HEK293 (cell line): ENCODE measurements around the gene MACROD1.
A peak's percentile ranks its signal among the peaks of the same experiment; 100 is the strongest.

Experiments used
- CTCF ChIA-PET: fragments of 350-600 bp; formaldehyde crosslinking; extraction: SDS; loops from one replicate; lab custom pipeline; 2021; ENCODE audit warnings: antibody characterized with exemption; lab: Yijun Ruan, JAX
- POLR2A ChIA-PET: fragments of 300-600 bp; formaldehyde crosslinking; extraction: SDS; loops from one replicate; lab custom pipeline; 2020; ENCODE audit warnings: antibody characterized with exemption, inconsistent platforms; lab: Yijun Ruan, JAX
- H3K27ac ChIP-seq: fragments of 200-500 bp; sonication (Bioruptor generic); 2 replicates; pipeline ENCODE4 v1.5.1; 2014; ENCODE audit warnings: low read depth, low read length, control low read depth, inconsistent platforms; ENCODE audit errors: extremely low read depth
- H3K36me3 ChIP-seq, 2 experiments: fragments of 200-500 bp in 1 of 2; sonication (Bioruptor generic) in 1 of 2; 1 replicate in 1 of 2; 2 replicates in 1 of 2; pipeline ENCODE4 v1.5.1; 2014 to 2017; ENCODE audit warnings: inconsistent platforms in 2 of 2, low read length in 2 of 2; ENCODE audit not compliant: control insufficient read depth in 2 of 2, insufficient read depth in 1 of 2
- H3K4me1 ChIP-seq: fragments of 200-500 bp; sonication (Bioruptor generic); 2 replicates; pipeline ENCODE4 v1.5.1; 2014; ENCODE audit warnings: mild to moderate bottlenecking, low read length, inconsistent platforms; ENCODE audit not compliant: control insufficient read depth, insufficient read depth
- H3K4me3 ChIP-seq: 2 replicates; pipeline ENCODE4 v1.5.1; 2011; ENCODE audit warnings: low read depth, mild to moderate bottlenecking, control low read depth, low read length, moderate library complexity
- H3K9me3 ChIP-seq: fragments of 200-500 bp; sonication (Bioruptor generic); 2 replicates; pipeline ENCODE4 v1.5.1; 2014; ENCODE audit warnings: low read depth, low read length, inconsistent platforms; ENCODE audit not compliant: control insufficient read depth, insufficient read depth
- BCL6B ChIP-seq: fragments of 450-650 bp; formaldehyde crosslinking; IDR thresholded peaks from 2 replicates; pipeline ENCODE4 v1.5.1; 2017; ENCODE audit warnings: missing biosample characterization, missing genetic modification characterization
- GLIS1 ChIP-seq: fragments of 450-650 bp; formaldehyde crosslinking; IDR thresholded peaks from 2 replicates; pipeline ENCODE4 v1.5.1; 2016; ENCODE audit warnings: missing biosample characterization, missing genetic modification characterization
- KLF16 ChIP-seq: fragments of 450-650 bp; formaldehyde crosslinking; IDR thresholded peaks from 2 replicates; pipeline ENCODE4 v1.5.1; 2017; ENCODE audit warnings: missing biosample characterization, missing genetic modification characterization
- KLF9 ChIP-seq: fragments of 450-650 bp; formaldehyde crosslinking; IDR thresholded peaks from 2 replicates; pipeline ENCODE4 v1.5.1; 2016; ENCODE audit warnings: missing biosample characterization, missing genetic modification characterization, low read depth
- PRDM4 ChIP-seq: fragments of 450-650 bp; formaldehyde crosslinking; IDR thresholded peaks from 2 replicates; pipeline ENCODE4 v1.5.1; 2017; ENCODE audit warnings: missing biosample characterization, missing genetic modification characterization
- TCF7L2 ChIP-seq: IDR thresholded peaks from 2 replicates; pipeline ENCODE4 v1.6.1; 2011; ENCODE audit warnings: low read depth, mild to moderate bottlenecking, inconsistent platforms, low read length, moderate library complexity, borderline replicate concordance
- TRIM28 ChIP-seq: IDR thresholded peaks from 2 replicates; pipeline ENCODE4 v1.6.1; 2011; ENCODE audit warnings: low read length, control low read depth, borderline replicate concordance
- ZBTB7A ChIP-seq: fragments of 450-650 bp; formaldehyde crosslinking; IDR thresholded peaks from 2 replicates; pipeline ENCODE4 v1.5.1; 2016; ENCODE audit warnings: low read depth, missing biosample characterization, missing genetic modification characterization
- ZNF121 ChIP-seq: fragments of 450-650 bp; formaldehyde crosslinking; IDR thresholded peaks from 2 replicates; pipeline ENCODE4 v1.5.1; 2016; ENCODE audit warnings: missing biosample characterization, missing genetic modification characterization
- ZNF174 ChIP-seq: fragments of 450-650 bp; formaldehyde crosslinking; IDR thresholded peaks from 2 replicates; pipeline ENCODE4 v1.5.0; 2017; ENCODE audit warnings: missing biosample characterization, mild to moderate bottlenecking, missing genetic modification characterization
- ZNF223 ChIP-seq: fragments of 450-650 bp; formaldehyde crosslinking; IDR thresholded peaks from 2 replicates; pipeline ENCODE4 v1.5.1; 2016; ENCODE audit warnings: missing biosample characterization, missing genetic modification characterization
- ZNF530 ChIP-seq: fragments of 450-650 bp; formaldehyde crosslinking; IDR thresholded peaks from 2 replicates; pipeline ENCODE4 v1.5.1; 2016; ENCODE audit warnings: low read depth, missing biosample characterization, missing genetic modification characterization
- ZNF571 ChIP-seq: fragments of 450-650 bp; formaldehyde crosslinking; IDR thresholded peaks from 2 replicates; pipeline ENCODE4 v1.5.0; 2017; ENCODE audit warnings: missing biosample characterization, missing genetic modification characterization
- ZNF624 ChIP-seq: fragments of 450-650 bp; formaldehyde crosslinking; IDR thresholded peaks from 2 replicates; pipeline ENCODE4 v1.5.1; 2017; ENCODE audit warnings: missing biosample characterization, missing genetic modification characterization
- ZNF843 ChIP-seq: fragments of 450-650 bp; formaldehyde crosslinking; IDR thresholded peaks from 2 replicates; pipeline ENCODE4 v1.5.1; 2016; ENCODE audit warnings: missing biosample characterization, missing genetic modification characterization
- ZSCAN4 ChIP-seq: fragments of 450-650 bp; formaldehyde crosslinking; IDR thresholded peaks from 2 replicates; pipeline ENCODE4 v1.5.1; 2017; ENCODE audit warnings: missing biosample characterization, missing genetic modification characterization
- TF ChIP-seq, protein P1 (sequence below): IDR thresholded peaks from 2 replicates; pipeline ENCODE4 v1.6.1; 2011; ENCODE audit warnings: mild to moderate bottlenecking, low read depth, low read length, borderline replicate concordance
- TF ChIP-seq, protein P2 (sequence below): fragments of 450-650 bp; formaldehyde crosslinking; IDR thresholded peaks from 2 replicates; pipeline ENCODE4 v1.5.1; 2016; ENCODE audit warnings: missing biosample characterization, missing genetic modification characterization

Gene MACROD1

DNA sequence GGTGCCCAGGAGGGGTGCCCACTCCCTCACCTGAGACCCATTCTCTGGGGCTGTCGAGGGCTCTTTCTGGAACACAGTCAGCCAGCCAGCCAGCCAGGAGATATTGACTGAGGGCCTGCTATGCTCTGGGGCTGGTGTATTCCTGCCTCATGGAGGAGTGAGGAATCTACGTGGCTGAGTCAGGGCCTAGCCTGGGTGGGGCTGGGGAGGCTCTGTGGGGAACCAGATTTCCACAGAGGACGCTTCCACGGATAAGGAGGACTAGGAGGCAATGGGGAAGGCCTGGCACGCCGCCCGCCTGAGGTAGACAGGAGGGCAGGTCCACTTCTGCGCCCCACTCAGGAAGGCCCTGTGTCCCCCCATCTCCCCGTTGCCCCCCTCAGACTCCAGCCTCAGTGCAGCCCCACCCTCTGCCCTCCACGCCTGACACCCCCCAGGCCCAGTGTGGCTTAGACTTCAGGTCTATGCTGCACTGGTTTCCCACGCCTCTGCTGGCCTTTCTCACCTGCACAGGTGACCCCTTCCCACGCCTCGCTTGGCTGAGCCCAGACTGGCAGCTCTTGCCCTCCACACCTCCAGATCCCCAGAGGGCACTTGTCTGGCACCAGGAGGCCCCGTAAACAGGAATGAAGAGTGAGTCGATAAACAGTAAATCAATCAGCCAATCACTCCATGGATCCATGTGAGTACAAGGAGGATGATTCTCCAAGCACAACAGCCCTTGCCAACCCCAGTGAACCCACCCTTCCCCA is 37.5 kb downstream of the MACROD1 start:
- Histone ChIP-seq H3K36me3 (no peaks in the 10 kb centered on the region), H3K9me3 (no peaks in the 10 kb centered on the region), H3K4me3 (no peak overlapping the region), H3K27ac (no peak overlapping the region), H3K4me1 (peaks cover 6% of the 10 kb centered on the region)
- CTCF ChIA-PET, result interaction anchor here (0.6 kb wide), 1 partner anchor 181 kb away, joined by 3 read pairs; no protein-coding TSS in a partner anchor
- TF ChIP-seq GLIS1, result peak; percentile 53
- TF ChIP-seq KLF16, result no peak
- POLR2A ChIA-PET, result no interaction called here

- H3K27ac ChIP-seq, result no peak overlapping the region
- H3K9me3 ChIP-seq, result no peaks in the 10 kb centered on the region
- ChIA-PET CTCF (interaction anchor here (0.6 kb wide), 2 partner anchors 128 to 180 kb away, joined by 3 read pairs; no protein-coding TSS in a partner anchor), POLR2A (no interaction called here)
- no peak overlapping the region for H3K4me3 ChIP-seq
- peaks cover 6% of the 10 kb centered on the region for H3K4me1 ChIP-seq
- TF ChIP-seq, protein P1, sequence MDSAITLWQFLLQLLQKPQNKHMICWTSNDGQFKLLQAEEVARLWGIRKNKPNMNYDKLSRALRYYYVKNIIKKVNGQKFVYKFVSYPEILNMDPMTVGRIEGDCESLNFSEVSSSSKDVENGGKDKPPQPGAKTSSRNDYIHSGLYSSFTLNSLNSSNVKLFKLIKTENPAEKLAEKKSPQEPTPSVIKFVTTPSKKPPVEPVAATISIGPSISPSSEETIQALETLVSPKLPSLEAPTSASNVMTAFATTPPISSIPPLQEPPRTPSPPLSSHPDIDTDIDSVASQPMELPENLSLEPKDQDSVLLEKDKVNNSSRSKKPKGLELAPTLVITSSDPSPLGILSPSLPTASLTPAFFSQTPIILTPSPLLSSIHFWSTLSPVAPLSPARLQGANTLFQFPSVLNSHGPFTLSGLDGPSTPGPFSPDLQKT, result no peak
- no peak for TF ChIP-seq ZNF530 (tag by site-specific recombination)
- no peak for TF ChIP-seq PRDM4
- no peak; the same call in none of the 2 replicates for TF ChIP-seq ZNF223
- TF ChIP-seq, protein P2, sequence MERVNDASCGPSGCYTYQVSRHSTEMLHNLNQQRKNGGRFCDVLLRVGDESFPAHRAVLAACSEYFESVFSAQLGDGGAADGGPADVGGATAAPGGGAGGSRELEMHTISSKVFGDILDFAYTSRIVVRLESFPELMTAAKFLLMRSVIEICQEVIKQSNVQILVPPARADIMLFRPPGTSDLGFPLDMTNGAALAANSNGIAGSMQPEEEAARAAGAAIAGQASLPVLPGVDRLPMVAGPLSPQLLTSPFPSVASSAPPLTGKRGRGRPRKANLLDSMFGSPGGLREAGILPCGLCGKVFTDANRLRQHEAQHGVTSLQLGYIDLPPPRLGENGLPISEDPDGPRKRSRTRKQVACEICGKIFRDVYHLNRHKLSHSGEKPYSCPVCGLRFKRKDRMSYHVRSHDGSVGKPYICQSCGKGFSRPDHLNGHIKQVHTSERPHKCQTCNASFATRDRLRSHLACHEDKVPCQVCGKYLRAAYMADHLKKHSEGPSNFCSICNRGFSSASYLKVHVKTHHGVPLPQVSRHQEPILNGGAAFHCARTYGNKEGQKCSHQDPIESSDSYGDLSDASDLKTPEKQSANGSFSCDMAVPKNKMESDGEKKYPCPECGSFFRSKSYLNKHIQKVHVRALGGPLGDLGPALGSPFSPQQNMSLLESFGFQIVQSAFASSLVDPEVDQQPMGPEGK (tag by site-specific recombination), result no peak
- TF ChIP-seq ZNF843, result no peak
- no peak for TF ChIP-seq ZSCAN4 (tag by site-specific recombination)
- TF ChIP-seq ZNF121 (tag by site-specific recombination), result no peak
- TF ChIP-seq TRIM28, result no peak
- TF ChIP-seq TCF7L2, result no peak
- TF ChIP-seq ZNF571 (tag by site-specific recombination), result no peak
- TF ChIP-seq KLF9 (tag by site-specific recombination), result no peak
- no peak for TF ChIP-seq BCL6B (tag by site-specific recombination)
- TF ChIP-seq ZBTB7A, result no peak
- no peak for TF ChIP-seq ZNF624 (tag by site-specific recombination)
- no peak for TF ChIP-seq ZNF174 (tag by site-specific recombination)
- no peaks in the 10 kb centered on the region for H3K36me3 ChIP-seq
These were observed 38.4 kb downstream of the MACROD1 start for GRCh38 chr11:64127267-64128072.
